Measurements from ENCODE around the gene C11orf42.

C11orf42 gene

GRCh38 chr11:6205366-6205765, at the start of gene C11orf42:
Gene C11orf42, plus strand, starts transcription at chr11:6205557. Its CDS starts 59 bp downstream, at chr11:6205616.
- no peak for DNase-seq (ENCODE audit: low read depth in 2 of 2)

- no peak for DNase-seq (ENCODE audit: low read depth in 2 of 2)
Observed at GRCh38 chr11:6156628-6157359, 48.6 kb upstream of the C11orf42 start.

- DNase-seq (ENCODE audit: low read depth in 2 of 2): no peak
Observed at GRCh38 chr11:6170226-6170625, 35.1 kb upstream of the C11orf42 start, which contains the start of gene OR52B2. Gene OR52B2, minus strand, starts transcription at chr11:6170326. Its CDS starts 0 bp downstream, at chr11:6170326.

- DNase-seq (ENCODE audit: low read depth in 2 of 2): no peak
Observed at GRCh38 chr11:6175440-6175839, 29.9 kb upstream of the C11orf42 start.

- DNase-seq (ENCODE audit: low read depth in 2 of 2): no peak
Observed at GRCh38 chr11:6191742-6192141, 13.6 kb upstream of the C11orf42 start.

GRCh38 chr11:6194065-6194581, 11.2 kb upstream of the C11orf42 start:
- no peak for DNase-seq (ENCODE audit: low read depth in 2 of 2)

GRCh38 chr11:6196396-6196795, 9.0 kb upstream of the C11orf42 start:
- DNase-seq (ENCODE audit: low read depth in 2 of 2): no peak

GRCh38 chr11:6197466-6198200, 7.7 kb upstream of the C11orf42 start:
- DNase-seq (ENCODE audit: low read depth in 2 of 2): no peak

- DNase-seq (ENCODE audit: low read depth in 2 of 2): no peak
Observed at GRCh38 chr11:6199174-6199810, 6.1 kb upstream of the C11orf42 start, which contains the start of gene OR52W1. Gene OR52W1, plus strand, starts transcription at chr11:6199224. Its CDS starts 0 bp downstream, at chr11:6199224.

- no peak for DNase-seq (ENCODE audit: low read depth in 2 of 2)
Observed at GRCh38 chr11:6200975-6201374, 4.4 kb upstream of the C11orf42 start.

GRCh38 chr11:6201481-6201880, 3.9 kb upstream of the C11orf42 start:
- no peak for DNase-seq (ENCODE audit: low read depth in 2 of 2)

- no peak for DNase-seq (ENCODE audit: low read depth in 2 of 2)
Observed at GRCh38 chr11:6202041-6202440, 3.3 kb upstream of the C11orf42 start.

GRCh38 chr11:6203327-6203726, 2.0 kb upstream of the C11orf42 start:
- DNase-seq (ENCODE audit: low read depth in 2 of 2): no peak

- no peak for DNase-seq (ENCODE audit: low read depth in 2 of 2)
Observed at GRCh38 chr11:6204706-6205105, 651 bp upstream of the C11orf42 start.

- no peak for DNase-seq (ENCODE audit: low read depth in 2 of 2)
Observed at GRCh38 chr11:6206456-6207180, 1.3 kb downstream of the C11orf42 start.

GRCh38 chr11:6209801-6210200, 4.4 kb downstream of the C11orf42 start:
- DNase-seq (ENCODE audit: low read depth in 2 of 2): no peak

- DNase-seq (ENCODE audit: low read depth in 2 of 2): no peak
Observed at GRCh38 chr11:6210274-6210955, 5.1 kb downstream of the C11orf42 start.

GRCh38 chr11:6214530-6214929, 9.2 kb downstream of the C11orf42 start:
- DNase-seq (ENCODE audit: low read depth in 2 of 2): no peak

- DNase-seq (ENCODE audit: low read depth in 2 of 2): no peak
Observed at GRCh38 chr11:6216501-6216900, 11.1 kb downstream of the C11orf42 start.

GRCh38 chr11:6217722-6218121, 12.4 kb downstream of the C11orf42 start:
- no peak for DNase-seq (ENCODE audit: low read depth in 2 of 2)

GRCh38 chr11:6219359-6219758, 14.0 kb downstream of the C11orf42 start:
- no peak for DNase-seq (ENCODE audit: low read depth in 2 of 2)
